K562 (cell line): ENCODE measurements around the gene GZMM. TPM values are rescaled to one million over a fixed set of nuclear protein-coding genes. Genes with fewer than 3 reads are reported as not detected.

Experiments used
- ATAC-seq: fragments of 200-7000 bp; cut with Tn5 transposase; 3 replicates; pipeline ENCODE4 v1.9.1; 2020; ENCODE audit warnings: moderate library complexity
- BruUV-seq: library from RNA; stranded (reverse); fragments of 400-500 nt; replicated peaks from 2 replicates; lab custom pipeline; 2021; lab: Mats Ljungman, UMichigan
- CTCF ChIA-PET: fragments of 300-600 bp; formaldehyde crosslinking; extraction: SDS; loops from one replicate; lab custom pipeline; 2021; ENCODE audit warnings: low intra/inter-chr PET ratio; lab: Yijun Ruan, JAX
- POLR2A ChIA-PET: fragments of 300-600, 350-650 bp; sonication (Branson Sonifier 250); formaldehyde crosslinking; extraction: SDS; loops from one replicate; lab custom pipeline; 2021; ENCODE audit warnings: antibody characterized with exemption, inconsistent platforms; lab: Yijun Ruan, JAX
- DNase-seq, 4 experiments: peaks; one replicate each; pipeline versions ENCODE4 v3.0.0 to v3.0.0-alpha.2; 2011 to 2018; ENCODE audit warnings: low spot score in 3 of 4, mixed read lengths in 3 of 4; ENCODE audit errors: extremely low read depth in 1 of 4
- FAIRE-seq: peaks from 2 replicates; lab custom pipeline; 2011; peaks lifted over from hg19 to GRCh38; lab: Jason Lieb, UNC
- H2AFZ ChIP-seq: 2 replicates; pipeline ENCODE4 v1.6.0; 2011; ENCODE audit warnings: low read depth, low read length, control low read depth, inconsistent platforms
- H3K27ac ChIP-seq: fragments of 200-600 bp; 3 replicates; pipeline ENCODE4 v1.8.0; 2011; ENCODE audit warnings: low read depth, mild to moderate bottlenecking, control low read depth, inconsistent platforms, low read length, moderate library complexity, mixed read lengths; ENCODE audit errors: extremely low read depth
- H3K27me3 ChIP-seq, 2 experiments: fragments of 300-600 bp in 1 of 2; 2 replicates in 1 of 2; 3 replicates in 1 of 2; pipeline versions ENCODE4 v1.6.0 to v1.8.0; 2011; ENCODE audit warnings: inconsistent platforms in 2 of 2, low read length in 2 of 2, mild to moderate bottlenecking in 1 of 2, mixed read lengths in 1 of 2, moderate library complexity in 1 of 2; ENCODE audit not compliant: control insufficient read depth in 2 of 2, insufficient read depth in 2 of 2
- H3K36me3 ChIP-seq: fragments of 300-600 bp; 3 replicates; pipeline ENCODE4 v1.8.0; 2011; ENCODE audit warnings: mild to moderate bottlenecking, low read length, inconsistent platforms; ENCODE audit not compliant: control insufficient read depth, insufficient read depth
- H3K4me1 ChIP-seq, 2 experiments: fragments of 200-600 bp in 1 of 2; replicated peaks in 1 of 2; 2 replicates in 1 of 2; 3 replicates in 1 of 2; pipeline versions ENCODE4 v1.5.1 to v1.8.0; 2011; ENCODE audit warnings: inconsistent platforms in 2 of 2, low read length in 2 of 2, mild to moderate bottlenecking in 1 of 2, mixed read lengths in 1 of 2, moderate library complexity in 1 of 2; ENCODE audit not compliant: control insufficient read depth in 2 of 2, insufficient read depth in 2 of 2
- H3K4me2 ChIP-seq: 2 replicates; pipeline ENCODE4 v1.6.1; 2011; ENCODE audit warnings: low read length, control low read depth, inconsistent platforms, mixed read lengths; ENCODE audit not compliant: insufficient read depth
- H3K4me3 ChIP-seq: fragments of 200-600 bp; sonication (generic), shearing (Covaris generic); 2 replicates; pipeline ENCODE4 v1.5.1; 2016; ENCODE audit warnings: control low read depth, inconsistent platforms
- H3K79me2 ChIP-seq: fragments of 200-600 bp; 3 replicates; pipeline ENCODE4 v1.8.0; 2011; ENCODE audit warnings: low read length, inconsistent platforms; ENCODE audit not compliant: control insufficient read depth, insufficient read depth
- H3K9ac ChIP-seq, 2 experiments: 2 replicates each; pipeline versions ENCODE4 v1.6.0 to v1.6.1; 2011; ENCODE audit warnings: low read depth in 2 of 2, low read length in 2 of 2, control low read depth in 1 of 2, inconsistent platforms in 1 of 2, mild to moderate bottlenecking in 1 of 2, mixed read lengths in 1 of 2; ENCODE audit not compliant: insufficient read depth in 1 of 2
- H3K9me1 ChIP-seq: one replicate; pipeline ENCODE4 v1.6.0; 2011; ENCODE audit warnings: inconsistent platforms, mild to moderate bottlenecking, low read length, moderate library complexity; ENCODE audit not compliant: control insufficient read depth, insufficient read depth
- H3K9me3 ChIP-seq: replicated peaks from 2 replicates; pipeline ENCODE4 v1.5.1; 2011; ENCODE audit warnings: low read depth, low read length, inconsistent platforms; ENCODE audit not compliant: control insufficient read depth, insufficient read depth
- H4K20me1 ChIP-seq: replicated peaks from 2 replicates; pipeline ENCODE4 v1.6.1; 2011; ENCODE audit warnings: low read length, inconsistent platforms, mixed read lengths; ENCODE audit not compliant: control insufficient read depth, insufficient read depth
- KLF6 ChIP-seq: fragments of 250-450 bp; sonication (Bioruptor Pico); IDR thresholded peaks from 2 replicates; pipeline ENCODE4 v1.4.0; 2020; ENCODE audit warnings: mild to moderate bottlenecking, moderate library complexity, borderline replicate concordance
- NFXL1 ChIP-seq: fragments of 450-650 bp; formaldehyde crosslinking; IDR thresholded peaks from 2 replicates; pipeline ENCODE4 v1.4.0; 2021; ENCODE audit warnings: mild to moderate bottlenecking
- WGBS: fragments of 100-300 bp; shearing (Covaris generic); methylation state at CpG from one replicate; pipeline ENCODE4 v1.1.6; 2016; ENCODE audit warnings: low coverage, mixed read lengths; ENCODE audit not compliant: insufficient coverage; ENCODE audit errors: missing lambda C conversion rate; 5-methylcytosine and 5-hydroxymethylcytosine counted together
- in situ Hi-C: fragments of 300-500 bp; cut with MboI; formaldehyde crosslinking; loops from 4 replicates; pipeline ENCODE4 v1.15.0; 2018; ENCODE audit warnings: inconsistent platforms, mixed read lengths
- intact Hi-C: fragments of 100-400 bp; cut with micrococcal nuclease; formaldehyde crosslinking; loops from 2 replicates; pipeline ENCODE4 v1.14.2; 2022
- polyA plus RNA-seq, 8 experiments: library from polyadenylated mRNA; depleted of rRNA in 4 of 8; stranded (reverse) in 5 of 8; unstranded in 3 of 8; fragments of >200 nt; fragmentation: Nextera tagmentation in 2 of 8; fragmentation: Illumina TruSeq in 1 of 8; extraction: Ambion mirVana in 2 of 8; extraction: Trizol in 1 of 8; gene quantifications; 2 replicates each; pipeline versions ENCODE4 v1.2.1 to v1.2.3, GENCODE V29; 2011 to 2014; ENCODE audit warnings: inconsistent platforms in 1 of 8, missing spikeins in 1 of 8
- total RNA-seq, 7 experiments: library from RNA; depleted of rRNA in 6 of 7; stranded (reverse); fragments of >200 nt in 6 of 7; fragmentation: Illumina TruSeq in 2 of 7; extraction: Trizol in 2 of 7; gene quantifications; 2 replicates each; pipeline versions ENCODE4 v1.2.1 to v1.2.3, GENCODE V29; 2011 to 2021; ENCODE audit warnings: low replicate concordance in 1 of 7
- TF ChIP-seq, protein P1 (sequence below): sonication (generic); formaldehyde crosslinking; IDR thresholded peaks from 2 replicates; pipeline ENCODE4 v1.8.0; 2023; ENCODE audit warnings: mild to moderate bottlenecking, missing genetic modification reagents
- TF ChIP-seq, protein P2 (sequence below): fragments of 450-650 bp; IDR thresholded peaks from 2 replicates; pipeline ENCODE4 v1.6.1; 2016; ENCODE audit warnings: mild to moderate bottlenecking, moderate library complexity

Gene GZMM
- total and polyA plus RNA-seq, 9 of the 15 experiments (the other 6 are each of a cell fraction or from before 2014, with no cell fraction given): 0.08 to 2.6 (median 0.70) TPM; not detected in 2

DNA sequence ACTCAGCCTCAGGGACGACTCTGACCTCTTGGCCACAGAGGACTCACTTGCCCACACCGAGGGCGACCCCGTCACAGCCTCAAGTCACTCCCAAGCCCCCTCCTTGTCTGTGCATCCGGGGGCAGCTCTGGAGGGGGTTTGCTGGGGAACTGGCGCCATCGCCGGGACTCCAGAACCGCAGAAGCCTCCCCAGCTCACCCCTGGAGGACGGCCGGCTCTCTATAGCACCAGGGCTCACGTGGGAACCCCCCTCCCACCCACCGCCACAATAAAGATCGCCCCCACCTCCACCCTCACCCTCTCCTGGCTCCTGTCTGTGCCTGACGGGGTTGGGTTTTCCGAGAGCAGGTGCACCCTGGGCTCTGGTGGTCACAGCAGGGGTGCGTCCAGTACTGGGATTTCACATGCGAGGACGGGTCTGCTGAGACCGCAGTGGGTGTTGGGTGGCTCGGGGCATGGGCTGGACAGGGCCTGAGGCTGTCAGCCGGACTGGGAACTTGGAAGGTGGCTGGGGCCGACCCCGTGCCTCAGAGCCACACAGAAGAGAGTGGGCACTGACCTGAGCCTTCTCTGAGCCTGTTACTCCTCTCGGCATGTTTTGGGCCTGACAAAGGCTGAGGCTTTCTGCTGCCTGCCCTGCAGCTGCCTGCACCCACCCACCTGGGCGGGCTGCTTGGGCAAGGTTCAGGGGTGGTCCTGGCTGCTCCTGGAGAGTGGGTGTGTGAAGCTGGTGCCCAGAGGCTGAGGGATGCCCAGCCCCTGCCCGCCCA is 39.5 kb downstream of the GZMM start:
- H3K9me3 ChIP-seq: no peaks in the 10 kb centered on the region
- POLR2A ChIA-PET: interaction anchor here (0.6 to 3.1 kb wide), 6 partner anchors 9 to 255 kb away, joined by 3 to 41 read pairs (median 8); partner anchors contain the start of gene BSG
- CTCF ChIA-PET: interaction anchor here (1.1 kb wide), 1 partner anchor 151 kb away, joined by 4 read pairs; no protein-coding TSS in a partner anchor
- DNase-seq (no peak), ATAC-seq (peak; percentile 32), FAIRE-seq (no peak)
- no peaks in the 10 kb centered on the region for H3K27me3 ChIP-seq
- peaks cover 22% of the 10 kb centered on the region for H3K79me2 ChIP-seq
- H4K20me1 ChIP-seq: peaks cover 36% of the 10 kb centered on the region
- no peak overlapping the region for H3K27ac ChIP-seq
- no peak overlapping the region for H3K4me3 ChIP-seq
- H3K4me2 ChIP-seq: no peak overlapping the region
- peak overlapping the region in 1 of 2 experiments; percentile 35; a peak in 2 of 4 replicates for H3K9ac ChIP-seq
- in situ Hi-C loops: no loop called here
- no peak overlapping the region for H2AFZ ChIP-seq
- peaks cover 47% of the 10 kb centered on the region; the same call in 1 of the 3 replicates for H3K36me3 ChIP-seq
- no peaks in the 10 kb centered on the region for H3K9me1 ChIP-seq
- WGBS: 83% methylated on average over 25 of the region's 27 CpGs
- intact Hi-C loops: loop anchor here (10.0 kb wide), 2 partner anchors 49 to 151 kb away; partner anchors contain the start of gene CDC34
- BruUV-seq: no TSS peak
- peaks cover 0 to 86% of the 10 kb centered on the region in 2 experiments; a peak in 2 of 5 replicates for H3K4me1 ChIP-seq
- TF ChIP-seq NFXL1: no peak
- TF ChIP-seq KLF6: no peak
- TF ChIP-seq, protein P1, sequence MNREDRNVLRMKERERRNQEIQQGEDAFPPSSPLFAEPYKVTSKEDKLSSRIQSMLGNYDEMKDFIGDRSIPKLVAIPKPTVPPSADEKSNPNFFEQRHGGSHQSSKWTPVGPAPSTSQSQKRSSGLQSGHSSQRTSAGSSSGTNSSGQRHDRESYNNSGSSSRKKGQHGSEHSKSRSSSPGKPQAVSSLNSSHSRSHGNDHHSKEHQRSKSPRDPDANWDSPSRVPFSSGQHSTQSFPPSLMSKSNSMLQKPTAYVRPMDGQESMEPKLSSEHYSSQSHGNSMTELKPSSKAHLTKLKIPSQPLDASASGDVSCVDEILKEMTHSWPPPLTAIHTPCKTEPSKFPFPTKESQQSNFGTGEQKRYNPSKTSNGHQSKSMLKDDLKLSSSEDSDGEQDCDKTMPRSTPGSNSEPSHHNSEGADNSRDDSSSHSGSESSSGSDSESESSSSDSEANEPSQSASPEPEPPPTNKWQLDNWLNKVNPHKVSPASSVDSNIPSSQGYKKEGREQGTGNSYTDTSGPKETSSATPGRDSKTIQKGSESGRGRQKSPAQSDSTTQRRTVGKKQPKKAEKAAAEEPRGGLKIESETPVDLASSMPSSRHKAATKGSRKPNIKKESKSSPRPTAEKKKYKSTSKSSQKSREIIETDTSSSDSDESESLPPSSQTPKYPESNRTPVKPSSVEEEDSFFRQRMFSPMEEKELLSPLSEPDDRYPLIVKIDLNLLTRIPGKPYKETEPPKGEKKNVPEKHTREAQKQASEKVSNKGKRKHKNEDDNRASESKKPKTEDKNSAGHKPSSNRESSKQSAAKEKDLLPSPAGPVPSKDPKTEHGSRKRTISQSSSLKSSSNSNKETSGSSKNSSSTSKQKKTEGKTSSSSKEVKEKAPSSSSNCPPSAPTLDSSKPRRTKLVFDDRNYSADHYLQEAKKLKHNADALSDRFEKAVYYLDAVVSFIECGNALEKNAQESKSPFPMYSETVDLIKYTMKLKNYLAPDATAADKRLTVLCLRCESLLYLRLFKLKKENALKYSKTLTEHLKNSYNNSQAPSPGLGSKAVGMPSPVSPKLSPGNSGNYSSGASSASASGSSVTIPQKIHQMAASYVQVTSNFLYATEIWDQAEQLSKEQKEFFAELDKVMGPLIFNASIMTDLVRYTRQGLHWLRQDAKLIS (CRISPR knock-in tag): no peak
- TF ChIP-seq, protein P2, sequence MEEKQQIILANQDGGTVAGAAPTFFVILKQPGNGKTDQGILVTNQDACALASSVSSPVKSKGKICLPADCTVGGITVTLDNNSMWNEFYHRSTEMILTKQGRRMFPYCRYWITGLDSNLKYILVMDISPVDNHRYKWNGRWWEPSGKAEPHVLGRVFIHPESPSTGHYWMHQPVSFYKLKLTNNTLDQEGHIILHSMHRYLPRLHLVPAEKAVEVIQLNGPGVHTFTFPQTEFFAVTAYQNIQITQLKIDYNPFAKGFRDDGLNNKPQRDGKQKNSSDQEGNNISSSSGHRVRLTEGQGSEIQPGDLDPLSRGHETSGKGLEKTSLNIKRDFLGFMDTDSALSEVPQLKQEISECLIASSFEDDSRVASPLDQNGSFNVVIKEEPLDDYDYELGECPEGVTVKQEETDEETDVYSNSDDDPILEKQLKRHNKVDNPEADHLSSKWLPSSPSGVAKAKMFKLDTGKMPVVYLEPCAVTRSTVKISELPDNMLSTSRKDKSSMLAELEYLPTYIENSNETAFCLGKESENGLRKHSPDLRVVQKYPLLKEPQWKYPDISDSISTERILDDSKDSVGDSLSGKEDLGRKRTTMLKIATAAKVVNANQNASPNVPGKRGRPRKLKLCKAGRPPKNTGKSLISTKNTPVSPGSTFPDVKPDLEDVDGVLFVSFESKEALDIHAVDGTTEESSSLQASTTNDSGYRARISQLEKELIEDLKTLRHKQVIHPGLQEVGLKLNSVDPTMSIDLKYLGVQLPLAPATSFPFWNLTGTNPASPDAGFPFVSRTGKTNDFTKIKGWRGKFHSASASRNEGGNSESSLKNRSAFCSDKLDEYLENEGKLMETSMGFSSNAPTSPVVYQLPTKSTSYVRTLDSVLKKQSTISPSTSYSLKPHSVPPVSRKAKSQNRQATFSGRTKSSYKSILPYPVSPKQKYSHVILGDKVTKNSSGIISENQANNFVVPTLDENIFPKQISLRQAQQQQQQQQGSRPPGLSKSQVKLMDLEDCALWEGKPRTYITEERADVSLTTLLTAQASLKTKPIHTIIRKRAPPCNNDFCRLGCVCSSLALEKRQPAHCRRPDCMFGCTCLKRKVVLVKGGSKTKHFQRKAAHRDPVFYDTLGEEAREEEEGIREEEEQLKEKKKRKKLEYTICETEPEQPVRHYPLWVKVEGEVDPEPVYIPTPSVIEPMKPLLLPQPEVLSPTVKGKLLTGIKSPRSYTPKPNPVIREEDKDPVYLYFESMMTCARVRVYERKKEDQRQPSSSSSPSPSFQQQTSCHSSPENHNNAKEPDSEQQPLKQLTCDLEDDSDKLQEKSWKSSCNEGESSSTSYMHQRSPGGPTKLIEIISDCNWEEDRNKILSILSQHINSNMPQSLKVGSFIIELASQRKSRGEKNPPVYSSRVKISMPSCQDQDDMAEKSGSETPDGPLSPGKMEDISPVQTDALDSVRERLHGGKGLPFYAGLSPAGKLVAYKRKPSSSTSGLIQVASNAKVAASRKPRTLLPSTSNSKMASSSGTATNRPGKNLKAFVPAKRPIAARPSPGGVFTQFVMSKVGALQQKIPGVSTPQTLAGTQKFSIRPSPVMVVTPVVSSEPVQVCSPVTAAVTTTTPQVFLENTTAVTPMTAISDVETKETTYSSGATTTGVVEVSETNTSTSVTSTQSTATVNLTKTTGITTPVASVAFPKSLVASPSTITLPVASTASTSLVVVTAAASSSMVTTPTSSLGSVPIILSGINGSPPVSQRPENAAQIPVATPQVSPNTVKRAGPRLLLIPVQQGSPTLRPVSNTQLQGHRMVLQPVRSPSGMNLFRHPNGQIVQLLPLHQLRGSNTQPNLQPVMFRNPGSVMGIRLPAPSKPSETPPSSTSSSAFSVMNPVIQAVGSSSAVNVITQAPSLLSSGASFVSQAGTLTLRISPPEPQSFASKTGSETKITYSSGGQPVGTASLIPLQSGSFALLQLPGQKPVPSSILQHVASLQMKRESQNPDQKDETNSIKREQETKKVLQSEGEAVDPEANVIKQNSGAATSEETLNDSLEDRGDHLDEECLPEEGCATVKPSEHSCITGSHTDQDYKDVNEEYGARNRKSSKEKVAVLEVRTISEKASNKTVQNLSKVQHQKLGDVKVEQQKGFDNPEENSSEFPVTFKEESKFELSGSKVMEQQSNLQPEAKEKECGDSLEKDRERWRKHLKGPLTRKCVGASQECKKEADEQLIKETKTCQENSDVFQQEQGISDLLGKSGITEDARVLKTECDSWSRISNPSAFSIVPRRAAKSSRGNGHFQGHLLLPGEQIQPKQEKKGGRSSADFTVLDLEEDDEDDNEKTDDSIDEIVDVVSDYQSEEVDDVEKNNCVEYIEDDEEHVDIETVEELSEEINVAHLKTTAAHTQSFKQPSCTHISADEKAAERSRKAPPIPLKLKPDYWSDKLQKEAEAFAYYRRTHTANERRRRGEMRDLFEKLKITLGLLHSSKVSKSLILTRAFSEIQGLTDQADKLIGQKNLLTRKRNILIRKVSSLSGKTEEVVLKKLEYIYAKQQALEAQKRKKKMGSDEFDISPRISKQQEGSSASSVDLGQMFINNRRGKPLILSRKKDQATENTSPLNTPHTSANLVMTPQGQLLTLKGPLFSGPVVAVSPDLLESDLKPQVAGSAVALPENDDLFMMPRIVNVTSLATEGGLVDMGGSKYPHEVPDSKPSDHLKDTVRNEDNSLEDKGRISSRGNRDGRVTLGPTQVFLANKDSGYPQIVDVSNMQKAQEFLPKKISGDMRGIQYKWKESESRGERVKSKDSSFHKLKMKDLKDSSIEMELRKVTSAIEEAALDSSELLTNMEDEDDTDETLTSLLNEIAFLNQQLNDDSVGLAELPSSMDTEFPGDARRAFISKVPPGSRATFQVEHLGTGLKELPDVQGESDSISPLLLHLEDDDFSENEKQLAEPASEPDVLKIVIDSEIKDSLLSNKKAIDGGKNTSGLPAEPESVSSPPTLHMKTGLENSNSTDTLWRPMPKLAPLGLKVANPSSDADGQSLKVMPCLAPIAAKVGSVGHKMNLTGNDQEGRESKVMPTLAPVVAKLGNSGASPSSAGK: no peak
